Panc1 (cell line): Measurements from ENCODE around the gene S1PR5. TPM values are rescaled to one million over a fixed set of nuclear protein-coding genes. Genes with fewer than 3 reads are reported as not detected.

Experiments used
- ATAC-seq: fragments of 200-7000 bp; cut with Tn5 transposase; 2 replicates; pipeline ENCODE4 v1.9.1; 2020; ENCODE audit warnings: mild to moderate bottlenecking, moderate library complexity
- BruUV-seq: library from RNA; stranded (reverse); fragments of 400-500 nt; replicated peaks from 2 replicates; lab custom pipeline; 2021; lab: Mats Ljungman, UMichigan
- CTCF ChIA-PET: fragments of 300-600 bp; sonication (Branson Sonifier 250); formaldehyde crosslinking; loops from one replicate; lab custom pipeline; 2022; ENCODE audit warnings: antibody characterized with exemption; lab: Charles Lee
- POLR2A ChIA-PET: fragments of 300-600 bp; sonication (Branson Sonifier 250); formaldehyde crosslinking; loops from one replicate; lab custom pipeline; 2022; ENCODE audit warnings: antibody characterized with exemption; lab: Charles Lee
- DNase-seq: peaks from one replicate; pipeline ENCODE4 v3.0.0-alpha.2; 2010; ENCODE audit warnings: low read depth, low spot score
- H3K27ac ChIP-seq: 2 replicates; pipeline ENCODE4 v1.5.1; 2011; ENCODE audit warnings: mild to moderate bottlenecking, low read length, inconsistent platforms
- H3K27me3 ChIP-seq: fragments of 200-500 bp; sonication (Bioruptor generic); 2 replicates; pipeline ENCODE4 v1.6.0; 2014; ENCODE audit warnings: low read length, inconsistent platforms; ENCODE audit not compliant: control insufficient read depth, insufficient read depth
- H3K36me3 ChIP-seq: fragments of 200-500 bp; sonication (Bioruptor generic); 2 replicates; pipeline ENCODE4 v1.5.1; 2014; ENCODE audit warnings: inconsistent platforms, mild to moderate bottlenecking, low read length, moderate library complexity; ENCODE audit not compliant: control insufficient read depth, insufficient read depth
- H3K4me1 ChIP-seq: 2 replicates; pipeline ENCODE4 v1.5.1; 2011; ENCODE audit warnings: inconsistent platforms, mild to moderate bottlenecking, low read length, moderate library complexity; ENCODE audit not compliant: control insufficient read depth, insufficient read depth
- H3K4me3 ChIP-seq, 2 experiments: 2 replicates each; pipeline ENCODE4 v1.5.1; 2011 to 2012; ENCODE audit warnings: low read depth in 2 of 2, low read length in 2 of 2, mild to moderate bottlenecking in 2 of 2, inconsistent platforms in 1 of 2, moderate library complexity in 1 of 2
- H3K9me3 ChIP-seq: fragments of 200-500 bp; sonication (Bioruptor generic); 2 replicates; pipeline ENCODE4 v1.5.1; 2014; ENCODE audit warnings: low read depth, mild to moderate bottlenecking, inconsistent platforms, low read length, moderate library complexity; ENCODE audit not compliant: control insufficient read depth, insufficient read depth
- POLR2AphosphoS5 ChIP-seq: IDR thresholded peaks from 2 replicates; pipeline ENCODE4 v1.6.1; 2012; ENCODE audit warnings: mild to moderate bottlenecking, low read depth, low read length, moderate library complexity
- SIN3A ChIP-seq: IDR thresholded peaks from 2 replicates; pipeline ENCODE4 v1.6.1; 2012; ENCODE audit warnings: low read depth, mild to moderate bottlenecking, low read length, moderate library complexity, borderline replicate concordance; ENCODE audit not compliant: insufficient read depth
- TCF7L2 ChIP-seq: IDR thresholded peaks from 2 replicates; pipeline ENCODE4 v1.6.1; 2011; ENCODE audit warnings: mild to moderate bottlenecking, low read depth, low read length, inconsistent platforms
- in situ Hi-C: cut with HindIII; loops from 2 replicates; pipeline ENCODE4 v1.10.0; 2016; ENCODE audit warnings: low sequenced_read_pairs, low pct_unique_long_range_greater_than_20kb
- intact Hi-C: fragments of 100-400 bp; cut with micrococcal nuclease; formaldehyde crosslinking; loops from one replicate; pipeline ENCODE4 v1.10.0; 2022; ENCODE audit not compliant: unreplicated experiment
- total RNA-seq: library from RNA; stranded (reverse); gene quantifications from one replicate; pipeline ENCODE4 v1.2.1, GENCODE V29; 2021; ENCODE audit not compliant: unreplicated experiment
- TF ChIP-seq, protein P1 (sequence below): fragments of 450-650 bp; IDR thresholded peaks from 2 replicates; pipeline ENCODE4 v1.5.1; 2017; ENCODE audit warnings: mild to moderate bottlenecking
- TF ChIP-seq, protein P2 (sequence below), 2 experiments: IDR thresholded peaks; 2 replicates each; pipeline ENCODE4 v1.6.1; 2011 to 2012; ENCODE audit warnings: low read depth in 2 of 2, control low read depth in 1 of 2, low read length in 1 of 2, mild to moderate bottlenecking in 1 of 2, moderate library complexity in 1 of 2; ENCODE audit not compliant: insufficient read depth in 1 of 2

Gene S1PR5
- total RNA-seq, 1 experiment from 2014 or later, result 3.4 TPM

DNA sequence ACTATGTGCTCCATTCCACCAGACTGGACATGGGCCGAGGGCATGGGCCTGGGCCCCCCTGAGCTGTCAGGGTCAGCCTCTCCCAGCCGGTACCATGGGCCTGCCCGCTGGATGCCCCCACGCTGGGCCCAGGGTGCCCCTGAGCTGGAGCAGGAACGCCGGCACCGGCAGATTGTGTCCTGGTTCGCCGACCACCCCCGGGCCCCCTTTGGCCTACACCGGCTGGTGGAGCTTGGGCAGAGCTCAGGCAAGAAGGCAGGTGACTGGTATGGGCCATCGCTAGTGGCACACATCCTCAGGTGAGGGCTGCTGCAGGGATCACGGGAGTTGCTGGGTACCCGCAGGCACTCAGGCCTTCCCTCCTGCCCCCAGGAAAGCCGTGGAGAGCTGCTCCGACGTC, 29.6 kb upstream of the S1PR5 start:
- Histone ChIP-seq H3K27ac (no peak overlapping the region), H3K9me3 (no peaks in the 10 kb centered on the region), H3K27me3 (no peaks in the 10 kb centered on the region), H3K36me3 (no peaks in the 10 kb centered on the region; the same call in 1 of the 2 replicates), H3K4me1 (no peaks in the 10 kb centered on the region), H3K4me3 (no peak overlapping the region)
- CTCF ChIA-PET, result no interaction called here
- no peak for DNase-seq
- intact Hi-C loops (no loop called here), in situ Hi-C loops (no loop called here)
- POLR2A ChIA-PET, result no interaction called here
- ATAC-seq, result no peak
- BruUV-seq, result TSS peak; percentile 82
- TF ChIP-seq POLR2AphosphoS5 (no peak), TCF7L2 (no peak), SIN3A (no peak)
- TF ChIP-seq, protein P1, sequence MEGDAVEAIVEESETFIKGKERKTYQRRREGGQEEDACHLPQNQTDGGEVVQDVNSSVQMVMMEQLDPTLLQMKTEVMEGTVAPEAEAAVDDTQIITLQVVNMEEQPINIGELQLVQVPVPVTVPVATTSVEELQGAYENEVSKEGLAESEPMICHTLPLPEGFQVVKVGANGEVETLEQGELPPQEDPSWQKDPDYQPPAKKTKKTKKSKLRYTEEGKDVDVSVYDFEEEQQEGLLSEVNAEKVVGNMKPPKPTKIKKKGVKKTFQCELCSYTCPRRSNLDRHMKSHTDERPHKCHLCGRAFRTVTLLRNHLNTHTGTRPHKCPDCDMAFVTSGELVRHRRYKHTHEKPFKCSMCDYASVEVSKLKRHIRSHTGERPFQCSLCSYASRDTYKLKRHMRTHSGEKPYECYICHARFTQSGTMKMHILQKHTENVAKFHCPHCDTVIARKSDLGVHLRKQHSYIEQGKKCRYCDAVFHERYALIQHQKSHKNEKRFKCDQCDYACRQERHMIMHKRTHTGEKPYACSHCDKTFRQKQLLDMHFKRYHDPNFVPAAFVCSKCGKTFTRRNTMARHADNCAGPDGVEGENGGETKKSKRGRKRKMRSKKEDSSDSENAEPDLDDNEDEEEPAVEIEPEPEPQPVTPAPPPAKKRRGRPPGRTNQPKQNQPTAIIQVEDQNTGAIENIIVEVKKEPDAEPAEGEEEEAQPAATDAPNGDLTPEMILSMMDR, result no peak
- TF ChIP-seq, protein P2, sequence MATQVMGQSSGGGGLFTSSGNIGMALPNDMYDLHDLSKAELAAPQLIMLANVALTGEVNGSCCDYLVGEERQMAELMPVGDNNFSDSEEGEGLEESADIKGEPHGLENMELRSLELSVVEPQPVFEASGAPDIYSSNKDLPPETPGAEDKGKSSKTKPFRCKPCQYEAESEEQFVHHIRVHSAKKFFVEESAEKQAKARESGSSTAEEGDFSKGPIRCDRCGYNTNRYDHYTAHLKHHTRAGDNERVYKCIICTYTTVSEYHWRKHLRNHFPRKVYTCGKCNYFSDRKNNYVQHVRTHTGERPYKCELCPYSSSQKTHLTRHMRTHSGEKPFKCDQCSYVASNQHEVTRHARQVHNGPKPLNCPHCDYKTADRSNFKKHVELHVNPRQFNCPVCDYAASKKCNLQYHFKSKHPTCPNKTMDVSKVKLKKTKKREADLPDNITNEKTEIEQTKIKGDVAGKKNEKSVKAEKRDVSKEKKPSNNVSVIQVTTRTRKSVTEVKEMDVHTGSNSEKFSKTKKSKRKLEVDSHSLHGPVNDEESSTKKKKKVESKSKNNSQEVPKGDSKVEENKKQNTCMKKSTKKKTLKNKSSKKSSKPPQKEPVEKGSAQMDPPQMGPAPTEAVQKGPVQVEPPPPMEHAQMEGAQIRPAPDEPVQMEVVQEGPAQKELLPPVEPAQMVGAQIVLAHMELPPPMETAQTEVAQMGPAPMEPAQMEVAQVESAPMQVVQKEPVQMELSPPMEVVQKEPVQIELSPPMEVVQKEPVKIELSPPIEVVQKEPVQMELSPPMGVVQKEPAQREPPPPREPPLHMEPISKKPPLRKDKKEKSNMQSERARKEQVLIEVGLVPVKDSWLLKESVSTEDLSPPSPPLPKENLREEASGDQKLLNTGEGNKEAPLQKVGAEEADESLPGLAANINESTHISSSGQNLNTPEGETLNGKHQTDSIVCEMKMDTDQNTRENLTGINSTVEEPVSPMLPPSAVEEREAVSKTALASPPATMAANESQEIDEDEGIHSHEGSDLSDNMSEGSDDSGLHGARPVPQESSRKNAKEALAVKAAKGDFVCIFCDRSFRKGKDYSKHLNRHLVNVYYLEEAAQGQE (IDR thresholded peaks at IDR 0.05; ENCODE audit: insufficient read depth in 1 of 2, low read depth in 2 of 2, low read length in 1 of 2), result no peak

DNA sequence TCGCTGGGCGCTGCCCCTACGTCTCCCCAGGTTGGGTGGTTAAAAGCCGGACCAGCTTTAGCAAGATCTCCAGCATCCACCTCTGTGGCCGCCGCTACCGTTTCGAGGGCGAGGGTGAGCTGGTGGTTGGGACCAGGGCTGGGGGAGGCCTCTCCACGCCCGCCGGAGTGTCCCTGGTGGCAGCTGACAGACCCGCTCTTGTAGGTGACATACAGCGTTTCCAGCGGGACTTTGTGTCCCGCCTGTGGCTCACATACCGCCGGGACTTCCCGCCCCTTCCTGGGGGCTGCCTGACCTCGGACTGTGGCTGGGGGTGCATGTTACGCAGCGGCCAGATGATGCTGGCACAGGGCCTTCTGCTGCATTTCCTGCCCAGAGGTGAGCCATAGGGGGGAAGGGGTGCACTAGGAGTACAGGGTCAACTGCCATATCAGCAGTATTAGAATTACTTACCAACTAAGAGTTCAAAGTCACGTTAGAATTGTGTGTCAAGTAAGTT, 27.6 kb upstream of the S1PR5 start:
- H3K4me1 ChIP-seq, result no peaks in the 10 kb centered on the region
- ATAC-seq, result no peak
- H3K9me3 ChIP-seq, result no peaks in the 10 kb centered on the region
- no peak overlapping the region for H3K27ac ChIP-seq
- H3K36me3 ChIP-seq, result no peaks in the 10 kb centered on the region; the same call in 1 of the 2 replicates
- intact Hi-C loops (no loop called here), in situ Hi-C loops (no loop called here)
- no peak for DNase-seq
- TF ChIP-seq SIN3A (no peak), TCF7L2 (no peak)
- no peaks in the 10 kb centered on the region for H3K27me3 ChIP-seq
- CTCF ChIA-PET, result no interaction called here
- TSS peak; percentile 81 for BruUV-seq
- POLR2A ChIA-PET, result no interaction called here
- H3K4me3 ChIP-seq, result peak overlapping the region; percentile 59 to 77

DNA sequence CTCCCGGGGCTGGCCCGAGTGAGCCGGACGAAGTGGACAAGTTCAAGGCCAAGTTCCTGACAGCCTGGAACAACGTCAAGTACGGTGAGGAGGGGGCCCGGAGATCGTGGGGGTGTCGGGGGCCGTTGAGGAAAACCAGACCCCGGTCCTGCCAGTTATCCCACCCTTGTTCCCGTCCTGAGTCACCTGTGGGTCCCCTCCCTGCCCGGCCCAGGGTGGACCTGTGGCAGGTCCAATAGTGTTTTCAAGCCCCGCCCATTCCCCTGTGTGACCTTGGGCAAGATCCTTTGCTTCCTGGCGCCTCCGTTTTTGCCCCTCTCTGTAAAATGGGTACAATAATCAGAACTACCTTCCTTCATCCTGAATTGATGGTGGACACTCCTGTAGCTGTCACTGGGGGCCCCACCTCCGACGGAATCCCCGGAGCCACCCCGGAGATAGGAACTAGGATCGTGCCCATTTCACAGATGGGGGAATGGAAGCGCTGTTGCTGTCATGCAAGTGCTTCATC, 27.1 kb upstream of the S1PR5 start:
- Histone ChIP-seq H3K36me3 (no peaks in the 10 kb centered on the region; the same call in 1 of the 2 replicates), H3K4me1 (no peaks in the 10 kb centered on the region), H3K9me3 (no peaks in the 10 kb centered on the region), H3K27ac (peak overlapping the region; percentile 69), H3K4me3 (peak overlapping the region; percentile 59 to 77), H3K27me3 (no peaks in the 10 kb centered on the region)
- ChIA-PET CTCF (no interaction called here), POLR2A (no interaction called here)
- in situ Hi-C loops, result no loop called here
- peak; percentile 58 for ATAC-seq
- BruUV-seq, result no TSS peak
- no peak for TF ChIP-seq TCF7L2
- no peak for TF ChIP-seq SIN3A
- no peak for TF ChIP-seq POLR2AphosphoS5
- TF ChIP-seq, protein P1, result no peak
- TF ChIP-seq, protein P2 (IDR thresholded peaks at IDR 0.05; ENCODE audit: insufficient read depth in 1 of 2, low read depth in 2 of 2, low read length in 1 of 2), result no peak
- intact Hi-C loops, result no loop called here
- no peak for DNase-seq
